SK-N-SH treated with all-trans-retinoic acid at 6 μM for 48 hours (cell line): Measurements from ENCODE around the gene LPIN2.

Source experiments
- ATAC-seq: fragments of 200-7000 bp; cut with Tn5 transposase; 3 replicates; pipeline ENCODE4 v1.9.1; 2020; ENCODE audit warnings: mild to moderate bottlenecking, moderate library complexity
- ARNTL ChIP-seq: fragments of 450-650 bp; formaldehyde crosslinking; IDR thresholded peaks from 2 replicates; pipeline ENCODE4 v1.5.0; 2020; ENCODE audit warnings: low read depth, mild to moderate bottlenecking, moderate library complexity, borderline replicate concordance
- BACH2 ChIP-seq: fragments of 250-450 bp; sonication (Bioruptor Pico); IDR thresholded peaks from 2 replicates; pipeline ENCODE4 v1.9.0; 2021; ENCODE audit warnings: mild to moderate bottlenecking, borderline replicate concordance
- CREB5 ChIP-seq: fragments of 250-450 bp; sonication (Bioruptor Pico); IDR thresholded peaks from 2 replicates; pipeline ENCODE4 v1.5.1; 2020; ENCODE audit warnings: low read depth, mild to moderate bottlenecking, moderate library complexity
- CSDC2 ChIP-seq: fragments of 250-450 bp; sonication (Bioruptor Pico); IDR thresholded peaks from 2 replicates; pipeline ENCODE4 v1.5.0; 2020; ENCODE audit warnings: mild to moderate bottlenecking, moderate library complexity
- CSRNP3 ChIP-seq: fragments of 250-450 bp; sonication (Bioruptor Pico); IDR thresholded peaks from 2 replicates; pipeline ENCODE4 v1.5.1; 2021; ENCODE audit warnings: mild to moderate bottlenecking, moderate library complexity
- ESRRG ChIP-seq: fragments of 250-450 bp; sonication (Bioruptor Pico); IDR thresholded peaks from 2 replicates; pipeline ENCODE4 v1.6.1; 2021; ENCODE audit warnings: mild to moderate bottlenecking
- ISL1 ChIP-seq: fragments of 250-450 bp; sonication (Bioruptor Pico); IDR thresholded peaks from 2 replicates; pipeline ENCODE4 v2.1.2; 2022; ENCODE audit warnings: mild to moderate bottlenecking, moderate library complexity
- OSR1 ChIP-seq: fragments of 250-450 bp; sonication (Bioruptor Pico); IDR thresholded peaks from 2 replicates; pipeline ENCODE4 v1.8.0; 2022; ENCODE audit warnings: moderate library complexity, mild to moderate bottlenecking, inconsistent platforms
- POU6F1 ChIP-seq: fragments of 250-450 bp; sonication (Bioruptor Pico); IDR thresholded peaks from 2 replicates; pipeline ENCODE4 v1.8.0; 2021; ENCODE audit warnings: low read depth, mild to moderate bottlenecking, moderate library complexity, borderline replicate concordance
- PPARA ChIP-seq: fragments of 250-450 bp; sonication (Bioruptor Pico); IDR thresholded peaks from 2 replicates; pipeline ENCODE4 v1.5.0; 2020; ENCODE audit warnings: mild to moderate bottlenecking, borderline replicate concordance
- RARB ChIP-seq: fragments of 250-450 bp; sonication (Bioruptor Pico); IDR thresholded peaks from 2 replicates; pipeline ENCODE4 v1.8.0; 2021; ENCODE audit warnings: mild to moderate bottlenecking, moderate library complexity
- SNAI2 ChIP-seq: fragments of 250-450 bp; sonication (Bioruptor Pico); IDR thresholded peaks from 2 replicates; pipeline ENCODE4 v1.5.0; 2020; ENCODE audit warnings: mild to moderate bottlenecking, moderate library complexity
- TCF4 ChIP-seq: fragments of 250-450 bp; sonication (Bioruptor Pico); IDR thresholded peaks from 2 replicates; pipeline ENCODE4 v1.8.0; 2021; ENCODE audit warnings: mild to moderate bottlenecking, moderate library complexity, borderline replicate concordance
- TOX ChIP-seq: fragments of 250-450 bp; sonication (Bioruptor Pico); IDR thresholded peaks from 2 replicates; pipeline ENCODE4 v1.8.0; 2021; ENCODE audit warnings: mild to moderate bottlenecking, moderate library complexity, borderline replicate concordance
- TSHZ2 ChIP-seq: fragments of 250-450 bp; sonication (Bioruptor Pico); IDR thresholded peaks from 2 replicates; pipeline ENCODE4 v1.5.0; 2020; ENCODE audit warnings: mild to moderate bottlenecking, moderate library complexity
- ZFP3 ChIP-seq: fragments of 250-450 bp; sonication (Bioruptor Pico); IDR thresholded peaks from 2 replicates; pipeline ENCODE4 v1.5.0; 2020; ENCODE audit warnings: mild to moderate bottlenecking, moderate library complexity
- ZFP30 ChIP-seq: fragments of 450-650 bp; formaldehyde crosslinking; IDR thresholded peaks from 2 replicates; pipeline ENCODE4 v1.5.0; 2022; ENCODE audit warnings: mild to moderate bottlenecking, moderate library complexity
- ZNF565 ChIP-seq: fragments of 450-650 bp; formaldehyde crosslinking; conservative IDR thresholded peaks from 2 replicates; pipeline ENCODE4 v1.5.0; 2020; ENCODE audit warnings: low read depth, mild to moderate bottlenecking, moderate library complexity
- ZNF70 ChIP-seq: fragments of 450-650 bp; formaldehyde crosslinking; IDR thresholded peaks from 2 replicates; pipeline ENCODE4 v1.5.0; 2020; ENCODE audit warnings: mild to moderate bottlenecking, moderate library complexity
- ZNF8 ChIP-seq: fragments of 450-650 bp; formaldehyde crosslinking; IDR thresholded peaks from 2 replicates; pipeline ENCODE4 v1.5.0; 2020; ENCODE audit warnings: mild to moderate bottlenecking, moderate library complexity

Gene LPIN2

GRCh38 chr18:2976218-2977132 lies 36.5 kb downstream of the LPIN2 start:
- no peak for ATAC-seq
- TF ChIP-seq ARNTL (CRISPR knock-in tag): no peak

- TF ChIP-seq PPARA (CRISPR knock-in tag) (no peak), ZFP3 (CRISPR knock-in tag) (no peak), ZNF565 (CRISPR knock-in tag) (no peak), CREB5 (no peak), ESRRG (CRISPR knock-in tag) (no peak), BACH2 (no peak), CSRNP3 (no peak), OSR1 (CRISPR knock-in tag) (no peak), CSDC2 (no peak), ZNF70 (no peak)
- ATAC-seq: no peak
Measured at GRCh38 chr18:2974731-2975130, 38.2 kb downstream of the LPIN2 start.

GRCh38 chr18:2971741-2972552 lies 41.0 kb downstream of the LPIN2 start:
- TF ChIP-seq CREB5 (no peak), OSR1 (CRISPR knock-in tag) (no peak), ZFP3 (CRISPR knock-in tag) (no peak), ZNF8 (CRISPR knock-in tag) (no peak), SNAI2 (no peak), BACH2 (no peak), ZNF565 (CRISPR knock-in tag) (no peak), CSRNP3 (no peak)
- no peak for ATAC-seq

- TF ChIP-seq TSHZ2 (CRISPR knock-in tag): no peak
- no peak for TF ChIP-seq ZFP30 (CRISPR knock-in tag)
- TF ChIP-seq PPARA (CRISPR knock-in tag): no peak
- TF ChIP-seq CSRNP3: no peak
- no peak for TF ChIP-seq ZNF70
- no peak for TF ChIP-seq POU6F1 (CRISPR knock-in tag)
- TF ChIP-seq ARNTL (CRISPR knock-in tag): no peak
- no peak for TF ChIP-seq RARB (CRISPR knock-in tag)
- TF ChIP-seq ISL1 (CRISPR knock-in tag): no peak
- TF ChIP-seq CSDC2: no peak
- no peak for TF ChIP-seq TCF4 (CRISPR knock-in tag)
- TF ChIP-seq TOX (CRISPR knock-in tag): no peak
- ATAC-seq: no peak
Measured at GRCh38 chr18:2970772-2971659, 41.9 kb downstream of the LPIN2 start.
